ENCODE results near the gene KLKB1.

- TF ChIP-seq, protein P1, sequence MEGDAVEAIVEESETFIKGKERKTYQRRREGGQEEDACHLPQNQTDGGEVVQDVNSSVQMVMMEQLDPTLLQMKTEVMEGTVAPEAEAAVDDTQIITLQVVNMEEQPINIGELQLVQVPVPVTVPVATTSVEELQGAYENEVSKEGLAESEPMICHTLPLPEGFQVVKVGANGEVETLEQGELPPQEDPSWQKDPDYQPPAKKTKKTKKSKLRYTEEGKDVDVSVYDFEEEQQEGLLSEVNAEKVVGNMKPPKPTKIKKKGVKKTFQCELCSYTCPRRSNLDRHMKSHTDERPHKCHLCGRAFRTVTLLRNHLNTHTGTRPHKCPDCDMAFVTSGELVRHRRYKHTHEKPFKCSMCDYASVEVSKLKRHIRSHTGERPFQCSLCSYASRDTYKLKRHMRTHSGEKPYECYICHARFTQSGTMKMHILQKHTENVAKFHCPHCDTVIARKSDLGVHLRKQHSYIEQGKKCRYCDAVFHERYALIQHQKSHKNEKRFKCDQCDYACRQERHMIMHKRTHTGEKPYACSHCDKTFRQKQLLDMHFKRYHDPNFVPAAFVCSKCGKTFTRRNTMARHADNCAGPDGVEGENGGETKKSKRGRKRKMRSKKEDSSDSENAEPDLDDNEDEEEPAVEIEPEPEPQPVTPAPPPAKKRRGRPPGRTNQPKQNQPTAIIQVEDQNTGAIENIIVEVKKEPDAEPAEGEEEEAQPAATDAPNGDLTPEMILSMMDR (conservative IDR thresholded peaks at IDR 0.05 in 1 of 2, IDR thresholded peaks at IDR 0.05 in 1 of 2; ENCODE audit: low read depth in 1 of 2, low read length in 2 of 2): no peak
- no peak for TF ChIP-seq EZH2 (IDR thresholded peaks at IDR 0.05; ENCODE audit: low read length, missing control alignments)
Measured at GRCh38 chr4:186205156-186205555, 22.2 kb upstream of the KLKB1 start.

All from fibroblast of lung (primary cell).